NCI-H1092 treated with DMSO at 0.1 percent for 48 hours (cell line): ENCODE data around the gene SH3BP4.

Experiments used
- DNase-seq: peaks from one replicate; lab custom pipeline; 2025; lab: John Stamatoyannopoulos, UW

The SH3BP4 gene

GRCh38 chr2:234983011-234983726 is 31.4 kb downstream of the SH3BP4 start:
- DNase-seq: peak; percentile 42

GRCh38 chr2:234985608-234986245 is 33.9 kb downstream of the SH3BP4 start:
- DNase-seq: no peak

- no peak for DNase-seq
Measured at GRCh38 chr2:234986390-234986789, 34.6 kb downstream of the SH3BP4 start.

- no peak for DNase-seq
Measured at GRCh38 chr2:234986876-234987720, 35.3 kb downstream of the SH3BP4 start.

GRCh38 chr2:234987754-234988153 is 35.9 kb downstream of the SH3BP4 start:
- DNase-seq: no peak

GRCh38 chr2:234988491-234988890 is 36.7 kb downstream of the SH3BP4 start:
- DNase-seq: no peak

GRCh38 chr2:234989183-234989701 is 37.4 kb downstream of the SH3BP4 start:
- DNase-seq: peak; percentile 56

- DNase-seq: no peak
Measured at GRCh38 chr2:234990300-234990699, 38.5 kb downstream of the SH3BP4 start.

- no peak for DNase-seq
Measured at GRCh38 chr2:234991290-234991689, 39.5 kb downstream of the SH3BP4 start.

GRCh38 chr2:234991793-234992192 is 40.0 kb downstream of the SH3BP4 start:
- no peak for DNase-seq

GRCh38 chr2:234992196-234992595 is 40.4 kb downstream of the SH3BP4 start:
- DNase-seq: no peak

- DNase-seq: no peak
Measured at GRCh38 chr2:234992624-234993349, 41.0 kb downstream of the SH3BP4 start.

GRCh38 chr2:234993541-234993981 is 41.7 kb downstream of the SH3BP4 start:
- DNase-seq: no peak

- DNase-seq: no peak
Measured at GRCh38 chr2:234994438-234995321, 42.9 kb downstream of the SH3BP4 start.

- DNase-seq: no peak
Measured at GRCh38 chr2:234995332-234996068, 43.7 kb downstream of the SH3BP4 start.

- DNase-seq: no peak
Measured at GRCh38 chr2:234996069-234996940, 44.5 kb downstream of the SH3BP4 start.

- no peak for DNase-seq
Measured at GRCh38 chr2:234996941-234997270, 45.1 kb downstream of the SH3BP4 start.

- no peak for DNase-seq
Measured at GRCh38 chr2:234997389-234997788, 45.6 kb downstream of the SH3BP4 start.
